ENCODE results near the gene DNM3. TPM values are rescaled to one million over a fixed set of nuclear protein-coding genes. Genes with fewer than 3 reads are reported as not detected.

Gene DNM3
- polyA plus RNA-seq, 3 donors = 0.15 TPM; not detected in 2

DNA sequence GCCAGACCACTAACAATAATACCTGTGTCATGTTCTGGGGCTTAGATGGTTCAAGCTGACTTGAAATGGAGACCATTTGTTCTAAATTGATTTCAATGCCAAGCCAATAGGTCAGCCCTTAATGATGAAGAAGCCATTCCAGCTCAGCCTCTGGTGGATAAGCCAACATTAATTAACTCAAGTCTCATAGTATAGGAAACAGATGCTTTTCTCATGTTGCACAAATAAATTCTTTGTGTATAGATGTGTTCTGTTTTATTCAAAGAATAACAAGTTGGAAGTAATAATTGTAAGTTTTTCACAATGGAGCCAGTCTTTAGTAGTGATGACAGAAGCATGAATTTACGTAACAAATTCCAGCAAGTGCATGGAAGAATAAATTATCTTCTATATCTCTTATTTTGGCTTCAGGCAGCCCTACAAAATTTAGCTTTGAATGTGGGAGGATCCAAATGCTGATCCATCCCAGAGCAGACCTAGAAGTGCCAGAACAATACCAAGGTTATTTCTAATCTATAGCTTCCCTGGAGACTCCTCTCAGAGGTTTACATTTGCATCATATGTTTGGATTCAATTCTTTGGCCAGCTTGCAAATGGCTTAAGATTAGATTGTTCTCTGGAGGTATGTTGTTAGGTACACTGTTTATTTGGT, 536.9 kb downstream of the DNM3 start:
- H3K4me2 ChIP-seq (replicated peaks; ENCODE audit: extremely low read depth, low read length, poor library complexity, severe bottlenecking) = no peak overlapping the region
- no peak overlapping the region for H3K4me3 ChIP-seq (replicated peaks in 1 of 3; ENCODE audit: low read depth in 2 of 3, low read length in 3 of 3)
- no peaks in the 10 kb centered on the region for H3K79me2 ChIP-seq (ENCODE audit: insufficient read depth, low read length)
- no peaks in the 10 kb centered on the region for H3K36me3 Mint-ChIP-seq
- no peak overlapping the region for H3K4me3 Mint-ChIP-seq
- no peaks in the 10 kb centered on the region for H3K4me1 ChIP-seq (ENCODE audit: control insufficient read depth in 1 of 2, insufficient read depth in 2 of 2, low read length in 2 of 2)
- WGBS (ENCODE audit: insufficient coverage) = no CpG with 5 or more reads among the region's 1 CpG
- H3K27me3 Mint-ChIP-seq (ENCODE audit: low read depth in 3 of 3) = no peaks in the 10 kb centered on the region
- DNase-seq = no peak
- no peaks in the 10 kb centered on the region for H3K27me3 ChIP-seq (ENCODE audit: control insufficient read depth in 2 of 2, insufficient read depth in 2 of 2, low read length in 2 of 2)
- intact Hi-C loops (cut with micrococcal nuclease) = no loop called here
- TF ChIP-seq CTCF (IDR thresholded peaks at IDR 0.05) = no peak
- no peaks in the 10 kb centered on the region for H3K9me3 Mint-ChIP-seq
- no peaks in the 10 kb centered on the region for H4K20me1 ChIP-seq (ENCODE audit: insufficient read depth, low read length)
- H3K36me3 ChIP-seq (replicated peaks in 1 of 2; ENCODE audit: control insufficient read depth in 1 of 2, insufficient read depth in 2 of 2, low read length in 2 of 2) = no peaks in the 10 kb centered on the region
- no peak overlapping the region for H3K27ac ChIP-seq (ENCODE audit: low read depth in 1 of 2, low read length in 2 of 2)
- H3K9me3 ChIP-seq (replicated peaks in 1 of 2; ENCODE audit: control insufficient read depth in 1 of 2, insufficient read depth in 1 of 2, low read length in 2 of 2) = no peaks in the 10 kb centered on the region
- H3K9ac ChIP-seq (ENCODE audit: insufficient read depth, low read length, poor library complexity, severe bottlenecking) = no peak overlapping the region
- peaks cover 12% of the 10 kb centered on the region for H3K4me1 Mint-ChIP-seq
- H3K27ac Mint-ChIP-seq = no peak overlapping the region
- H2AFZ ChIP-seq (ENCODE audit: insufficient read depth, low read depth, low read length, poor library complexity, severe bottlenecking) = no peak overlapping the region

DNA sequence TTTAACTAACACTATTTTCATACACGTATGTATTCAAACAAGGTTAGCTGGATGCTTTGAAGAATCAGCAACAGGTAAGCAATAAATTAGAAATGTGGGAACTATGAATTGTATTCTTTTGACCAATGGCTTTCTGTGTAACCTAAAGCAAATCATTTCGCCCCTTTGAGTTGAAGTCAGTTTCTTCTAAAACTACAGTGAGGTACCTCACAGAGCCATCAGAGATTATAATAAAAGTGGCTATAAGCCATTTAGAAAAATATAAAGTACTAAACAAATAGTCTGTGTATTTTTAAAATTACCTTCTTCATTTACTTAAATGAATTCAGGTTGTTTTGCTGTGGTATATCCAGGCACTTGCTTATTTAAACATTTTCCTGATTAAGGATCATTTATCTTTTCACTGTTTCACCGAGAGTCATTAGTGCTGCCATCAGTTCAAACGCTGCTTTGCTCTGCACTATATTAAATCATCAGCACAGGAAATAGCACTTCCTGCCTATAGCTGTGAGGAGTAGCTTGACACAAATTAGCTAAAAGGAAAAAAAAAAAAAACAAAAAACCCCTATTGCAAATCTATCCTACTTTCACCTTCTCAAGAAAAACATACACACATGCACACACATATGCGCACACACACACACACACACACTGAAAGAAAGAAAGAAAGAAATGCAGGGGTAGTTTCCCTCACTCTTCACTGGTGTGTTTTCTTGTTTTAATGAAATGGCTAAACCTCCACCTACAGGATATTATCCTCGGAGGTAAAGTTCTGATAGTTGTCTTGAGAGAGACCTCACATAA, 539.3 kb downstream of the DNM3 start:
- Histone ChIP-seq H3K79me2 (ENCODE audit: insufficient read depth, low read length) (no peaks in the 10 kb centered on the region), H4K20me1 (ENCODE audit: insufficient read depth, low read length) (no peaks in the 10 kb centered on the region), H3K4me3 (replicated peaks in 1 of 3; ENCODE audit: low read depth in 2 of 3, low read length in 3 of 3) (no peak overlapping the region), H3K9me3 (replicated peaks in 1 of 2; ENCODE audit: control insufficient read depth in 1 of 2, insufficient read depth in 1 of 2, low read length in 2 of 2) (no peaks in the 10 kb centered on the region), H2AFZ (ENCODE audit: insufficient read depth, low read depth, low read length, poor library complexity, severe bottlenecking) (no peak overlapping the region), H3K9ac (ENCODE audit: insufficient read depth, low read length, poor library complexity, severe bottlenecking) (no peak overlapping the region), H3K27me3 (ENCODE audit: control insufficient read depth in 2 of 2, insufficient read depth in 2 of 2, low read length in 2 of 2) (no peaks in the 10 kb centered on the region), H3K4me2 (replicated peaks; ENCODE audit: extremely low read depth, low read length, poor library complexity, severe bottlenecking) (no peak overlapping the region), H3K36me3 (replicated peaks in 1 of 2; ENCODE audit: control insufficient read depth in 1 of 2, insufficient read depth in 2 of 2, low read length in 2 of 2) (no peaks in the 10 kb centered on the region), H3K4me1 (ENCODE audit: control insufficient read depth in 1 of 2, insufficient read depth in 2 of 2, low read length in 2 of 2) (no peaks in the 10 kb centered on the region), H3K27ac (ENCODE audit: low read depth in 1 of 2, low read length in 2 of 2) (no peak overlapping the region)
- no peaks in the 10 kb centered on the region for H3K36me3 Mint-ChIP-seq
- H3K4me3 Mint-ChIP-seq = no peak overlapping the region
- no peak for TF ChIP-seq CTCF (IDR thresholded peaks at IDR 0.05)
- H3K27me3 Mint-ChIP-seq (ENCODE audit: low read depth in 3 of 3) = peaks cover 0 to 1% (median 0%) of the 10 kb centered on the region in 3 donors
- no peaks in the 10 kb centered on the region for H3K9me3 Mint-ChIP-seq
- intact Hi-C loops (cut with micrococcal nuclease) = no loop called here
- H3K27ac Mint-ChIP-seq = no peak overlapping the region
- H3K4me1 Mint-ChIP-seq = peaks cover 12% of the 10 kb centered on the region
- no peak for DNase-seq
- no CpG with 5 or more reads among the region's 6 CpGs for WGBS (ENCODE audit: insufficient coverage)
